Liver (tissue), 9 donors: Measurements from ENCODE around the gene BLNK. TPM values are rescaled to one million over a fixed set of nuclear protein-coding genes. Genes with fewer than 3 reads are reported as not detected.

Experiments used
- DNase-seq: peaks from one replicate; pipeline ENCODE4 v3.0.0-alpha.2; 2017; ENCODE audit warnings: low spot score
- H3K27ac ChIP-seq, 2 donors: one replicate each; pipeline ENCODE4 v1.7.0; 2013; ENCODE audit warnings: inconsistent platforms in 2 of 2, low read length in 2 of 2, control low read depth in 1 of 2, low read depth in 1 of 2, mild to moderate bottlenecking in 1 of 2
- H3K27me3 ChIP-seq, 4 donors: one replicate each; pipeline versions ENCODE4 v1.6.1 to v1.7.0; 2013; ENCODE audit warnings: low read length in 3 of 4, inconsistent platforms in 1 of 4, mild to moderate bottlenecking in 1 of 4, moderate library complexity in 1 of 4; ENCODE audit not compliant: control insufficient read depth in 4 of 4, insufficient read depth in 4 of 4
- H3K36me3 ChIP-seq, 4 donors: one replicate each; pipeline versions ENCODE4 v1.6.1 to v1.7.0; 2013; ENCODE audit warnings: low read length in 3 of 4, mild to moderate bottlenecking in 3 of 4, low read depth in 1 of 4, moderate library complexity in 1 of 4; ENCODE audit not compliant: control insufficient read depth in 4 of 4, insufficient read depth in 3 of 4
- H3K4me1 ChIP-seq, 4 donors: one replicate each; pipeline versions ENCODE4 v1.6.1 to v1.7.0; 2013; ENCODE audit warnings: low read length in 3 of 4, mild to moderate bottlenecking in 3 of 4, moderate library complexity in 1 of 4; ENCODE audit not compliant: control insufficient read depth in 4 of 4, insufficient read depth in 4 of 4
- H3K4me3 ChIP-seq, 3 donors: one replicate each; pipeline versions ENCODE4 v1.6.1 to v1.7.0; 2013; ENCODE audit warnings: low read length in 3 of 3, control low read depth in 1 of 3, low read depth in 1 of 3, mild to moderate bottlenecking in 1 of 3
- H3K9ac ChIP-seq, 2 donors: one replicate each; pipeline ENCODE4 v1.7.0; 2013; ENCODE audit warnings: low read length in 2 of 2, mild to moderate bottlenecking in 2 of 2, moderate library complexity in 2 of 2, control low read depth in 1 of 2, low read depth in 1 of 2
- H3K9me3 ChIP-seq, 4 donors: one replicate each; pipeline versions ENCODE4 v1.6.1 to v1.7.0; 2013; ENCODE audit warnings: low read length in 3 of 4; ENCODE audit not compliant: control insufficient read depth in 4 of 4
- ATF3 ChIP-seq: IDR thresholded peaks from 2 replicates; pipeline ENCODE4 v1.6.1; 2016; ENCODE audit warnings: antibody characterized with exemption
- EGR1 ChIP-seq, 2 donors: IDR thresholded peaks; 2 replicates each; pipeline ENCODE4 v1.6.1; 2016 to 2018; ENCODE audit warnings: antibody characterized with exemption in 2 of 2, low read depth in 2 of 2
- FOXA1 ChIP-seq: IDR thresholded peaks from 2 replicates; pipeline ENCODE4 v1.6.1; 2016; ENCODE audit warnings: antibody characterized with exemption
- FOXA2 ChIP-seq: IDR thresholded peaks from 2 replicates; pipeline ENCODE4 v1.6.1; 2016; ENCODE audit warnings: antibody characterized with exemption
- GABPA ChIP-seq, 2 donors: IDR thresholded peaks in 1 of 2; conservative IDR thresholded peaks in 1 of 2; 2 replicates each; pipeline ENCODE4 v1.6.1; 2016; ENCODE audit warnings: antibody characterized with exemption in 2 of 2, mild to moderate bottlenecking in 1 of 2, moderate library complexity in 1 of 2
- HNF4A ChIP-seq, 2 donors: conservative IDR thresholded peaks; 2 replicates each; pipeline ENCODE4 v1.6.1; 2016; ENCODE audit warnings: antibody characterized with exemption in 2 of 2, mild to moderate bottlenecking in 2 of 2
- HNF4G ChIP-seq: IDR thresholded peaks from 2 replicates; pipeline ENCODE4 v1.6.1; 2016; ENCODE audit warnings: antibody characterized with exemption
- JUND ChIP-seq, 2 donors: IDR thresholded peaks; 2 replicates each; pipeline ENCODE4 v1.6.1; 2016; ENCODE audit warnings: antibody characterized with exemption in 2 of 2
- MAX ChIP-seq: IDR thresholded peaks from 2 replicates; pipeline ENCODE4 v1.6.1; 2016; ENCODE audit warnings: antibody characterized with exemption
- NR2F2 ChIP-seq: IDR thresholded peaks from 2 replicates; pipeline ENCODE4 v1.6.1; 2016; ENCODE audit warnings: antibody characterized with exemption
- RAD21 ChIP-seq, 2 donors: IDR thresholded peaks; 2 replicates each; pipeline ENCODE4 v1.6.1; 2016; ENCODE audit warnings: antibody characterized with exemption in 2 of 2, mild to moderate bottlenecking in 2 of 2
- RXRA ChIP-seq, 2 donors: IDR thresholded peaks; 2 replicates each; pipeline ENCODE4 v1.6.1; 2017 to 2018; ENCODE audit warnings: antibody characterized with exemption in 2 of 2, mild to moderate bottlenecking in 1 of 2
- SP1 ChIP-seq: IDR thresholded peaks from 2 replicates; pipeline ENCODE4 v1.6.1; 2018; ENCODE audit warnings: antibody characterized with exemption, mild to moderate bottlenecking
- TAF1 ChIP-seq: conservative IDR thresholded peaks from 2 replicates; pipeline ENCODE4 v1.6.1; 2016; ENCODE audit warnings: antibody characterized with exemption, mild to moderate bottlenecking
- YY1 ChIP-seq: IDR thresholded peaks from 2 replicates; pipeline ENCODE4 v1.6.1; 2016; ENCODE audit warnings: antibody characterized with exemption, mild to moderate bottlenecking
- WGBS: extraction: QIAGEN DNeasy Blood & Tissue Kit; methylation state at CpG from one replicate; pipeline ENCODE4 v1.1.7; 2013; 5-methylcytosine and 5-hydroxymethylcytosine counted together
- polyA plus RNA-seq, 2 donors: library from polyadenylated mRNA; stranded (reverse) in 1 of 2; unstranded in 1 of 2; fragments of 200-250 nt in 1 of 2; fragments of >200 nt in 1 of 2; fragmentation: Nextera tagmentation in 1 of 2; extraction: Ambion mirVana in 1 of 2; gene quantifications; one replicate each; pipeline versions ENCODE4 v1.2.1 to v1.2.3, GENCODE V29; 2013 to 2015
- total RNA-seq, 2 donors: library from RNA; depleted of rRNA; stranded (reverse); fragments of >200 nt; gene quantifications; one replicate each; pipeline ENCODE4 v1.2.3, GENCODE V29; 2014
- TF ChIP-seq, protein P1 (sequence below): IDR thresholded peaks from 2 replicates; pipeline ENCODE4 v1.6.1; 2016; ENCODE audit warnings: antibody characterized with exemption
- TF ChIP-seq, protein P2 (sequence below): fragments of 150-350 bp; IDR thresholded peaks from 2 replicates; pipeline ENCODE4 v1.5.1; 2017; ENCODE audit warnings: improper control_type of control experiment, low read depth, low read length; ENCODE audit not compliant: missing input control
- TF ChIP-seq, protein P3 (sequence below): IDR thresholded peaks from 2 replicates; pipeline ENCODE4 v1.6.1; 2016; ENCODE audit warnings: antibody characterized with exemption, mild to moderate bottlenecking
- donor health status: healthy.
- donor health status: healthy.
- donor health status: healthy.
- donor health status: healthy.
- donor health status: healthy.

BLNK gene
- total and polyA plus RNA-seq, 4 donors: 3.3 to 45.2 (median 14.5) TPM

- H3K36me3 ChIP-seq: peaks cover 0 to under 1% (median 0%) of the 10 kb centered on the region in 4 donors
- no peak overlapping the region for H3K9ac ChIP-seq
- H3K27me3 ChIP-seq: no peaks in the 10 kb centered on the region
- no peaks in the 10 kb centered on the region for H3K9me3 ChIP-seq
- TF ChIP-seq SP1: no peak
- TF ChIP-seq, protein P1, sequence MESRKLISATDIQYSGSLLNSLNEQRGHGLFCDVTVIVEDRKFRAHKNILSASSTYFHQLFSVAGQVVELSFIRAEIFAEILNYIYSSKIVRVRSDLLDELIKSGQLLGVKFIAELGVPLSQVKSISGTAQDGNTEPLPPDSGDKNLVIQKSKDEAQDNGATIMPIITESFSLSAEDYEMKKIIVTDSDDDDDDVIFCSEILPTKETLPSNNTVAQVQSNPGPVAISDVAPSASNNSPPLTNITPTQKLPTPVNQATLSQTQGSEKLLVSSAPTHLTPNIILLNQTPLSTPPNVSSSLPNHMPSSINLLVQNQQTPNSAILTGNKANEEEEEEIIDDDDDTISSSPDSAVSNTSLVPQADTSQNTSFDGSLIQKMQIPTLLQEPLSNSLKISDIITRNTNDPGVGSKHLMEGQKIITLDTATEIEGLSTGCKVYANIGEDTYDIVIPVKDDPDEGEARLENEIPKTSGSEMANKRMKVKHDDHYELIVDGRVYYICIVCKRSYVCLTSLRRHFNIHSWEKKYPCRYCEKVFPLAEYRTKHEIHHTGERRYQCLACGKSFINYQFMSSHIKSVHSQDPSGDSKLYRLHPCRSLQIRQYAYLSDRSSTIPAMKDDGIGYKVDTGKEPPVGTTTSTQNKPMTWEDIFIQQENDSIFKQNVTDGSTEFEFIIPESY: no peak
- TF ChIP-seq FOXA1: no peak
- TF ChIP-seq TAF1: no peak
- H3K4me1 ChIP-seq: peaks cover 2 to 51% (median 20%) of the 10 kb centered on the region in 4 donors
- no peak for DNase-seq
- 70% methylated on average over 3 of the region's 3 CpGs for WGBS
- no peak overlapping the region for H3K4me3 ChIP-seq
- H3K27ac ChIP-seq: no peak overlapping the region
Measured at GRCh38 chr10:96260014-96260413, 11.4 kb downstream of the BLNK start.

GRCh38 chr10:96259150-96259549, 12.2 kb downstream of the BLNK start:
- no peak overlapping the region for H3K9ac ChIP-seq
- H3K4me1 ChIP-seq: peaks cover 2 to 48% (median 18%) of the 10 kb centered on the region in 4 donors
- H3K36me3 ChIP-seq: peaks cover 0 to 4% (median 1%) of the 10 kb centered on the region in 4 donors
- no peak overlapping the region for H3K27ac ChIP-seq
- H3K4me3 ChIP-seq: no peak overlapping the region
- H3K27me3 ChIP-seq: no peaks in the 10 kb centered on the region
- TF ChIP-seq EGR1 (IDR thresholded peaks at IDR 0.05; ENCODE audit: low read depth in 2 of 2) (no peak), JUND (IDR thresholded peaks at IDR 0.05) (no peak), RAD21 (IDR thresholded peaks at IDR 0.05) (no peak), MAX (no peak), HNF4A (conservative IDR thresholded peaks at IDR 0.05) (no peak), FOXA1 (no peak), SP1 (no peak), RXRA (IDR thresholded peaks at IDR 0.05) (no peak), FOXA2 (no peak), NR2F2 (no peak), ATF3 (no peak), HNF4G (no peak), GABPA (IDR thresholded peaks at IDR 0.05 in 1 of 2, conservative IDR thresholded peaks at IDR 0.05 in 1 of 2) (no peak), YY1 (no peak), TAF1 (no peak)
- TF ChIP-seq, protein P2, sequence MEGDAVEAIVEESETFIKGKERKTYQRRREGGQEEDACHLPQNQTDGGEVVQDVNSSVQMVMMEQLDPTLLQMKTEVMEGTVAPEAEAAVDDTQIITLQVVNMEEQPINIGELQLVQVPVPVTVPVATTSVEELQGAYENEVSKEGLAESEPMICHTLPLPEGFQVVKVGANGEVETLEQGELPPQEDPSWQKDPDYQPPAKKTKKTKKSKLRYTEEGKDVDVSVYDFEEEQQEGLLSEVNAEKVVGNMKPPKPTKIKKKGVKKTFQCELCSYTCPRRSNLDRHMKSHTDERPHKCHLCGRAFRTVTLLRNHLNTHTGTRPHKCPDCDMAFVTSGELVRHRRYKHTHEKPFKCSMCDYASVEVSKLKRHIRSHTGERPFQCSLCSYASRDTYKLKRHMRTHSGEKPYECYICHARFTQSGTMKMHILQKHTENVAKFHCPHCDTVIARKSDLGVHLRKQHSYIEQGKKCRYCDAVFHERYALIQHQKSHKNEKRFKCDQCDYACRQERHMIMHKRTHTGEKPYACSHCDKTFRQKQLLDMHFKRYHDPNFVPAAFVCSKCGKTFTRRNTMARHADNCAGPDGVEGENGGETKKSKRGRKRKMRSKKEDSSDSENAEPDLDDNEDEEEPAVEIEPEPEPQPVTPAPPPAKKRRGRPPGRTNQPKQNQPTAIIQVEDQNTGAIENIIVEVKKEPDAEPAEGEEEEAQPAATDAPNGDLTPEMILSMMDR: no peak
- TF ChIP-seq, protein P3, sequence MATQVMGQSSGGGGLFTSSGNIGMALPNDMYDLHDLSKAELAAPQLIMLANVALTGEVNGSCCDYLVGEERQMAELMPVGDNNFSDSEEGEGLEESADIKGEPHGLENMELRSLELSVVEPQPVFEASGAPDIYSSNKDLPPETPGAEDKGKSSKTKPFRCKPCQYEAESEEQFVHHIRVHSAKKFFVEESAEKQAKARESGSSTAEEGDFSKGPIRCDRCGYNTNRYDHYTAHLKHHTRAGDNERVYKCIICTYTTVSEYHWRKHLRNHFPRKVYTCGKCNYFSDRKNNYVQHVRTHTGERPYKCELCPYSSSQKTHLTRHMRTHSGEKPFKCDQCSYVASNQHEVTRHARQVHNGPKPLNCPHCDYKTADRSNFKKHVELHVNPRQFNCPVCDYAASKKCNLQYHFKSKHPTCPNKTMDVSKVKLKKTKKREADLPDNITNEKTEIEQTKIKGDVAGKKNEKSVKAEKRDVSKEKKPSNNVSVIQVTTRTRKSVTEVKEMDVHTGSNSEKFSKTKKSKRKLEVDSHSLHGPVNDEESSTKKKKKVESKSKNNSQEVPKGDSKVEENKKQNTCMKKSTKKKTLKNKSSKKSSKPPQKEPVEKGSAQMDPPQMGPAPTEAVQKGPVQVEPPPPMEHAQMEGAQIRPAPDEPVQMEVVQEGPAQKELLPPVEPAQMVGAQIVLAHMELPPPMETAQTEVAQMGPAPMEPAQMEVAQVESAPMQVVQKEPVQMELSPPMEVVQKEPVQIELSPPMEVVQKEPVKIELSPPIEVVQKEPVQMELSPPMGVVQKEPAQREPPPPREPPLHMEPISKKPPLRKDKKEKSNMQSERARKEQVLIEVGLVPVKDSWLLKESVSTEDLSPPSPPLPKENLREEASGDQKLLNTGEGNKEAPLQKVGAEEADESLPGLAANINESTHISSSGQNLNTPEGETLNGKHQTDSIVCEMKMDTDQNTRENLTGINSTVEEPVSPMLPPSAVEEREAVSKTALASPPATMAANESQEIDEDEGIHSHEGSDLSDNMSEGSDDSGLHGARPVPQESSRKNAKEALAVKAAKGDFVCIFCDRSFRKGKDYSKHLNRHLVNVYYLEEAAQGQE: no peak
- TF ChIP-seq, protein P1: no peak
- WGBS: 87% methylated on average over 6 of the region's 6 CpGs
- no peak for DNase-seq
- no peaks in the 10 kb centered on the region for H3K9me3 ChIP-seq
